Neutrophil (primary cell): ENCODE measurements around the gene LYVE1.

ENCODE experiments used
- H3K27ac ChIP-seq: fragments of 200-600 bp; sonication (generic); 2 replicates; pipeline ENCODE4 v1.5.1; 2016; ENCODE audit warnings: mild to moderate bottlenecking, moderate library complexity
- H3K27me3 ChIP-seq: fragments of 200-600 bp; sonication (generic); 2 replicates; pipeline ENCODE4 v1.6.0; 2016; ENCODE audit warnings: mild to moderate bottlenecking
- H3K36me3 ChIP-seq: fragments of 200-600 bp; sonication (generic); 2 replicates; pipeline ENCODE4 v1.5.1; 2017
- H3K4me1 ChIP-seq, 2 experiments: fragments of 200-600 bp in 1 of 2; sonication (generic) in 1 of 2; 1 replicate in 1 of 2; 2 replicates in 1 of 2; pipeline versions ENCODE4 v1.5.1 to v1.6.1; 2013 to 2016; ENCODE audit warnings: low read depth in 1 of 2, low read length in 1 of 2, mild to moderate bottlenecking in 1 of 2, moderate library complexity in 1 of 2; ENCODE audit not compliant: control insufficient read depth in 1 of 2, insufficient read depth in 1 of 2
- H3K4me3 ChIP-seq, 2 experiments: fragments of 200-600 bp in 1 of 2; sonication (generic) in 1 of 2; 1 replicate in 1 of 2; 2 replicates in 1 of 2; pipeline ENCODE4 v1.5.1; 2013 to 2016; ENCODE audit warnings: low read depth in 1 of 2, low read length in 1 of 2, mild to moderate bottlenecking in 1 of 2, moderate library complexity in 1 of 2
- H3K9me3 ChIP-seq: fragments of 200-600 bp; sonication (generic); 2 replicates; pipeline ENCODE4 v1.5.1; 2016
- CTCF ChIP-seq: fragments of 200-600 bp; sonication (generic); IDR thresholded peaks from 2 replicates; pipeline ENCODE4 v1.5.1; 2016; ENCODE audit warnings: antibody characterized with exemption

The LYVE1 gene

GRCh38 chr11:10519630-10520029 lies 48.8 kb downstream of the LYVE1 start:
- no peaks in the 10 kb centered on the region for H3K9me3 ChIP-seq
- H3K4me3 ChIP-seq = no peak overlapping the region
- no peak overlapping the region for H3K27ac ChIP-seq
- no peak for TF ChIP-seq CTCF
- peaks cover 82% of the 10 kb centered on the region for H3K36me3 ChIP-seq
- no peaks in the 10 kb centered on the region for H3K4me1 ChIP-seq
- H3K27me3 ChIP-seq = no peaks in the 10 kb centered on the region

GRCh38 chr11:10518891-10519290 lies 49.6 kb downstream of the LYVE1 start:
- no peak overlapping the region for H3K4me3 ChIP-seq
- peaks cover 81% of the 10 kb centered on the region for H3K36me3 ChIP-seq
- H3K9me3 ChIP-seq = no peaks in the 10 kb centered on the region
- peak overlapping the region; percentile 23 for H3K27ac ChIP-seq
- no peak for TF ChIP-seq CTCF
- no peaks in the 10 kb centered on the region for H3K27me3 ChIP-seq
- no peaks in the 10 kb centered on the region for H3K4me1 ChIP-seq

GRCh38 chr11:10518123-10518522 lies 50.3 kb downstream of the LYVE1 start:
- no peak for TF ChIP-seq CTCF

GRCh38 chr11:10515418-10515817 lies 53.0 kb downstream of the LYVE1 start:
- Histone ChIP-seq H3K9me3 (no peaks in the 10 kb centered on the region), H3K4me3 (no peak overlapping the region), H3K36me3 (peaks cover 72% of the 10 kb centered on the region), H3K27me3 (no peaks in the 10 kb centered on the region), H3K27ac (peak overlapping the region; percentile 49), H3K4me1 (no peaks in the 10 kb centered on the region)
- TF ChIP-seq CTCF = no peak

More at GRCh38 chr11:10518123-10518522, 50.3 kb downstream of the LYVE1 start:
- no peak overlapping the region for H3K4me3 ChIP-seq
- H3K36me3 ChIP-seq = peaks cover 79% of the 10 kb centered on the region
- H3K27me3 ChIP-seq = no peaks in the 10 kb centered on the region
- H3K9me3 ChIP-seq = no peaks in the 10 kb centered on the region
- H3K4me1 ChIP-seq = no peaks in the 10 kb centered on the region
- H3K27ac ChIP-seq = no peak overlapping the region

- Histone ChIP-seq H3K27me3 (no peaks in the 10 kb centered on the region), H3K27ac (no peak overlapping the region), H3K4me3 (no peak overlapping the region), H3K36me3 (peaks cover 65% of the 10 kb centered on the region), H3K4me1 (no peaks in the 10 kb centered on the region), H3K9me3 (no peaks in the 10 kb centered on the region)
- no peak for TF ChIP-seq CTCF
These were observed 53.8 kb downstream of the LYVE1 start for GRCh38 chr11:10514709-10515108.

GRCh38 chr11:10514202-10514601 lies 54.3 kb downstream of the LYVE1 start:
- Histone ChIP-seq H3K4me3 (no peak overlapping the region), H3K36me3 (peaks cover 60% of the 10 kb centered on the region), H3K9me3 (no peaks in the 10 kb centered on the region), H3K4me1 (no peaks in the 10 kb centered on the region), H3K27ac (no peak overlapping the region), H3K27me3 (no peaks in the 10 kb centered on the region)
- TF ChIP-seq CTCF = no peak
